Esophagus muscularis mucosa (tissue), 4 donors: Measurements from ENCODE around the gene SAMD10.

Source experiments
- CTCF ChIP-seq, 3 experiments: fragments of 200-600 bp in 2 of 3; fragments of 450-650 bp in 1 of 3; sonication (generic) in 2 of 3; IDR thresholded peaks; one replicate each; pipeline ENCODE4 v1.5.1; 2017 to 2019; ENCODE audit warnings: antibody characterized with exemption in 3 of 3, mild to moderate bottlenecking in 2 of 3, moderate library complexity in 1 of 3
- EP300 ChIP-seq: sonication (generic); formaldehyde crosslinking; IDR thresholded peaks from one replicate; pipeline ENCODE4 v1.6.1; 2017; ENCODE audit warnings: antibody characterized with exemption
- POLR2A ChIP-seq: fragments of 450-650 bp; IDR thresholded peaks from one replicate; pipeline ENCODE4 v1.6.1; 2017; ENCODE audit warnings: antibody characterized with exemption, moderate library complexity, mild to moderate bottlenecking, low read depth

DNA sequence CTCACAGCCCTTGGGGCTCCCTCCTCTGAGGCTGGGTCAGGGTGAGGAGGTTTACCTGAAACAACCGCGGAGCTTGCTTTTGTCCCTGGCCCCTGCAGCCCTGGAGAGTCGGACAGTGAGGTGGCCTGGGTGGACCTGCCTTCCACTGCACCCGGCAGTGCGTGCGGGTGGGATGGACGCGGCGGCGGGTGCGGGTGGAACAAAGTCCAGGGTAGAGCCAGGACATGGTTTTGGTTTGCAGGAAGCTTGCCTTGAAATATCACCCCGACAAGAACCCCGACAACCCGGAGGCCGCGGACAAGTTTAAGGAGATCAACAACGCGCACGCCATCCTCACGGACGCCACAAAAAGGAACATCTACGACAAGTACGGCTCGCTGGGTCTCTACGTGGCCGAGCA is 50.4 kb downstream of the SAMD10 start:
- TF ChIP-seq CTCF (IDR thresholded peaks at IDR 0.05) (no peak), POLR2A (no peak), EP300 (no peak)
